Karpas-422 (cell line): Measurements from ENCODE around the gene MROH2A. TPM values are rescaled to one million over a fixed set of nuclear protein-coding genes. Genes with fewer than 3 reads are reported as not detected.

ENCODE experiments used
- DNase-seq: peaks from one replicate; pipeline ENCODE4 v3.0.0-alpha.2; 2015
- H2AFZ ChIP-seq: fragments of 200-600 bp; sonication (generic); 2 replicates; pipeline ENCODE4 v1.6.1; 2014; ENCODE audit warnings: antibody characterized with exemption, low read length, mixed read lengths
- H3K27ac ChIP-seq: fragments of 200-600 bp; sonication (generic); 2 replicates; pipeline ENCODE4 v1.5.1; 2014; ENCODE audit warnings: mild to moderate bottlenecking, low read length, moderate library complexity
- H3K27me3 ChIP-seq: fragments of 200-600 bp; sonication (generic); 2 replicates; pipeline ENCODE4 v1.6.1; 2014; ENCODE audit warnings: low read length, mixed read lengths
- H3K36me3 ChIP-seq: fragments of 200-600 bp; sonication (generic); 2 replicates; pipeline ENCODE4 v1.6.1; 2014; ENCODE audit warnings: low read length, mixed read lengths; ENCODE audit not compliant: insufficient read depth
- H3K4me1 ChIP-seq: fragments of 200-600 bp; sonication (generic); 2 replicates; pipeline ENCODE4 v1.6.1; 2014; ENCODE audit warnings: mild to moderate bottlenecking, low read length, mixed read lengths
- H3K4me2 ChIP-seq: fragments of 200-600 bp; sonication (generic); 2 replicates; pipeline ENCODE4 v1.6.1; 2014; ENCODE audit warnings: low read length, low read depth, mild to moderate bottlenecking; ENCODE audit not compliant: poor library complexity, severe bottlenecking
- H3K4me3 ChIP-seq: fragments of 200-600 bp; sonication (generic); 2 replicates; pipeline ENCODE4 v1.5.1; 2014; ENCODE audit warnings: mild to moderate bottlenecking, antibody characterized with exemption, low read length, mixed read lengths
- H3K79me2 ChIP-seq: fragments of 200-600 bp; sonication (generic); 2 replicates; pipeline ENCODE4 v1.6.1; 2014; ENCODE audit warnings: mild to moderate bottlenecking, low read length, mixed read lengths
- H3K9ac ChIP-seq: fragments of 200-600 bp; sonication (generic); 2 replicates; pipeline ENCODE4 v1.6.0; 2014; ENCODE audit warnings: low read length
- H3K9me2 ChIP-seq: fragments of 200-600 bp; sonication (generic), shearing (Covaris generic); replicated peaks from 2 replicates; pipeline ENCODE4 v1.6.0; 2014; ENCODE audit warnings: mild to moderate bottlenecking, low read length, moderate library complexity; ENCODE audit not compliant: insufficient read depth
- H3K9me3 ChIP-seq: fragments of 300-700, 200-600 bp; sonication (generic); 2 replicates; pipeline ENCODE4 v1.6.1; 2014; ENCODE audit warnings: low read length, mixed read lengths
- H4K20me1 ChIP-seq: fragments of 200-600 bp; sonication (generic); 2 replicates; pipeline ENCODE4 v1.6.1; 2014; ENCODE audit warnings: mild to moderate bottlenecking, antibody characterized with exemption, low read length, low read depth; ENCODE audit not compliant: insufficient read depth
- total RNA-seq: library from RNA; depleted of rRNA; stranded (reverse); fragments of >200 nt; shearing (Covaris generic); gene quantifications from 2 replicates; pipeline ENCODE4 v1.2.3, GENCODE V29; 2014; ENCODE audit warnings: low replicate concordance; rRNA removed

Gene MROH2A
- total RNA-seq, 1 experiment from 2014 or later: 2.6 TPM

- H3K36me3 ChIP-seq: no peaks in the 10 kb centered on the region
- no peaks in the 10 kb centered on the region for H3K4me1 ChIP-seq
- no peak overlapping the region for H3K27ac ChIP-seq
- no peaks in the 10 kb centered on the region for H3K27me3 ChIP-seq
- H2AFZ ChIP-seq: no peak overlapping the region
- no peak overlapping the region for H3K4me3 ChIP-seq
- no peak overlapping the region for H3K4me2 ChIP-seq
- H4K20me1 ChIP-seq: no peaks in the 10 kb centered on the region
- H3K9me2 ChIP-seq: no peaks in the 10 kb centered on the region
- no peak overlapping the region for H3K9ac ChIP-seq
- H3K9me3 ChIP-seq: no peaks in the 10 kb centered on the region
- no peaks in the 10 kb centered on the region for H3K79me2 ChIP-seq
- DNase-seq: no peak
Observed at GRCh38 chr2:233882353-233882752, 104.2 kb downstream of the MROH2A start.

Other genes with a start within 250 kb of the MROH2A start
- 7.9 and 9.5 TPM in 2 replicates for gene USP40, start 211.5 kb upstream of the MROH2A start, total RNA-seq
- gene UGT1A8, start 160.7 kb upstream of the MROH2A start, total RNA-seq: 0.18 TPM in 1 of 2 replicates, not detected in the other
- gene UGT1A10, start 141.9 kb upstream of the MROH2A start, total RNA-seq: 0.11 and 0.14 TPM in 2 replicates
- gene UGT1A9, start 106.4 kb upstream of the MROH2A start, total RNA-seq: not detected in 2 replicates
- 0.18 TPM in 1 of 2 replicates, not detected in the other for gene UGT1A7, start 96.4 kb upstream of the MROH2A start, total RNA-seq
- not detected in 2 replicates for gene UGT1A6, start 85.4 kb upstream of the MROH2A start, total RNA-seq
- not detected in 2 replicates for gene UGT1A5, start 65.4 kb upstream of the MROH2A start, total RNA-seq
- not detected in 2 replicates for gene UGT1A4, start 59.6 kb upstream of the MROH2A start, total RNA-seq
- not detected in 2 replicates for gene UGT1A3, start 49.3 kb upstream of the MROH2A start, total RNA-seq
- not detected in 2 replicates for gene UGT1A1, start 18.1 kb upstream of the MROH2A start, total RNA-seq
- gene HJURP, start 76.2 kb downstream of the MROH2A start, total RNA-seq: 16.5 and 29.0 TPM in 2 replicates
- gene TRPM8, start 139.0 kb downstream of the MROH2A start, total RNA-seq: not detected in 2 replicates